ENCODE measurements around the gene NDUFA9. TPM values are rescaled to one million over a fixed set of nuclear protein-coding genes. Genes with fewer than 3 reads are reported as not detected.

Gene NDUFA9
- total RNA-seq, 2 donors from 2014 or later: 184 to 225 TPM

DNA sequence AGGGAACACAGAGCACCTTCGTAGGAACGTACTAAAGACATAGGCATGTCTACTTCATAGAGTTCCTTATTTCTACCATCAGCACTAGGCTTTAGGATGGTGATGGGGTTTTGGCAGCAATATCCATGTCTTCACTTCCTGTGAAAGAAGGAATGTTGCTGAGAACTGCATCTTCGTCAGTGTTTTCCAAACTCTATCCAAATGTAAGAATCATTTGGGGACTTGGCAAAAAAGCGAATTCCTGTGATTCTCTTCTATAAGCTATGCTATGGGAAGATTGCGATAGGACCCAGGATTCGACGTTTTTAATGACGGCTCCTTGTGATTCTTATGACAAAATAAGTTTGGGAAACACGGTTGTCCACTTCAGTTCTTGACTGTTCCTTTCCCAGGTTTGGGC, 39.8 kb upstream of the NDUFA9 start:
- no peak for DNase-seq
- Histone ChIP-seq H3K36me3 (peaks cover 10% of the 10 kb centered on the region), H3K9ac (ENCODE audit: low read depth in 2 of 2, low read length in 2 of 2) (no peak overlapping the region), H3K9me3 (no peaks in the 10 kb centered on the region), H3K4me3 (no peak overlapping the region), H3K27me3 (no peaks in the 10 kb centered on the region), H3K27ac (no peak overlapping the region), H3K4me1 (no peaks in the 10 kb centered on the region)
- no peak for TF ChIP-seq CTCF (IDR thresholded peaks at IDR 0.05)
- intact Hi-C loops (cut with DNase I): no loop called here

DNA sequence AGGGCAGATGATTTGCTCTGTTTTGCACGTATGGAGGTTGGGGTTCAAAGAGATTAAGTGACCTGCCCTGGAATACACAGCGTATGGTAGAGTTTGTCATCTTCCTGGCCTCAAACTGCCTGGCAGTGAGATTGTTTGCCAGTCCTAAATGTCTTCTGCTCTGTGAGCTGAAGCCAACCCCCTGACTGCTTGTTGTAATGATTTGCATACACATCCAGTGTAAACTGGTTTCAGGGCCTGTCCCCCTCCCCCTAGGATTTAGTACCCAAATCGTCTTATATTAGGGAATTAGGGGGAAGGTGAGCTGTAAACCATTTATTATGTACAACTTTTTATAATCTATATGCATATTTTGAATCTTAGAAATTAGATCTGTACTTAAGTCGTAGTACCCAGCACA, 38.4 kb upstream of the NDUFA9 start:
- intact Hi-C loops (cut with DNase I): no loop called here
- H3K9ac ChIP-seq (ENCODE audit: low read depth in 2 of 2, low read length in 2 of 2): no peak overlapping the region
- no peak overlapping the region for H3K4me3 ChIP-seq
- no peaks in the 10 kb centered on the region for H3K27me3 ChIP-seq
- DNase-seq: no peak
- no peaks in the 10 kb centered on the region for H3K4me1 ChIP-seq
- no peak overlapping the region for H3K27ac ChIP-seq
- TF ChIP-seq CTCF (IDR thresholded peaks at IDR 0.05): no peak
- peaks cover 10% of the 10 kb centered on the region for H3K36me3 ChIP-seq
- H3K9me3 ChIP-seq: no peaks in the 10 kb centered on the region

GRCh38 chr12:4615667-4616066, 33.2 kb upstream of the NDUFA9 start:
- no peak for TF ChIP-seq CTCF (IDR thresholded peaks at IDR 0.05)
- no peak overlapping the region for H3K4me3 ChIP-seq
- H3K9ac ChIP-seq (ENCODE audit: low read depth in 2 of 2, low read length in 2 of 2): no peak overlapping the region
- no peaks in the 10 kb centered on the region for H3K4me1 ChIP-seq
- H3K36me3 ChIP-seq: peaks cover 10% of the 10 kb centered on the region
- H3K27me3 ChIP-seq: no peaks in the 10 kb centered on the region
- no peaks in the 10 kb centered on the region for H3K9me3 ChIP-seq
- no peak for DNase-seq
- intact Hi-C loops (cut with DNase I): no loop called here
- no peak overlapping the region for H3K27ac ChIP-seq

- H3K27ac ChIP-seq: no peak overlapping the region
- no peak overlapping the region for H3K4me3 ChIP-seq
- no peak overlapping the region for H3K9ac ChIP-seq (ENCODE audit: low read depth in 2 of 2, low read length in 2 of 2)
- no peaks in the 10 kb centered on the region for H3K4me1 ChIP-seq
- H3K36me3 ChIP-seq: no peaks in the 10 kb centered on the region
- intact Hi-C loops (cut with DNase I): no loop called here
- TF ChIP-seq CTCF (IDR thresholded peaks at IDR 0.05): no peak
- no peak for DNase-seq
- H3K9me3 ChIP-seq: no peaks in the 10 kb centered on the region
- no peaks in the 10 kb centered on the region for H3K27me3 ChIP-seq
Measured at GRCh38 chr12:4621511-4621910, 27.4 kb upstream of the NDUFA9 start.

DNA sequence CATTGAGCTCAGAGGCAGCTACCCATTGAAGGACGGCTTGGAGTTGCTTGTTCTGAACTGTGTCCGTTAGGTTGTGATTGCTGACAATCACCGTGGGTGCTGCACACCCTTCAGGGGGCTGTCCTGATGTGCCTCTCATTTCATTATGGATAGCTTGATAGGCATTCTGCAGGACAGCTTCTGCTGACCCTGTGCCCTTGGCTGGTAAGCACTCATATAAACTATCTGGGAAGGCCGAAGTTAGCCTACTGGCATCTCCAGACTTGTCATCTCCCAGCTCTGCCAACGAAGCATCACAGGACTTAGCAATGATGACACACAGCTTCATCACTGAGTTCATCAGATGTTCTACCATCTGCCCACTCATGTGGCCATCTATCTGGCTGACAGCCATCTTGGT, 22.4 kb upstream of the NDUFA9 start:
- H3K9me3 ChIP-seq: no peaks in the 10 kb centered on the region
- no peak for TF ChIP-seq CTCF (IDR thresholded peaks at IDR 0.05)
- no peaks in the 10 kb centered on the region for H3K36me3 ChIP-seq
- no peak for DNase-seq
- no peaks in the 10 kb centered on the region for H3K4me1 ChIP-seq
- no peak overlapping the region for H3K27ac ChIP-seq
- H3K9ac ChIP-seq (ENCODE audit: low read depth in 2 of 2, low read length in 2 of 2): no peak overlapping the region
- intact Hi-C loops (cut with DNase I): no loop called here
- no peak overlapping the region for H3K4me3 ChIP-seq
- H3K27me3 ChIP-seq: no peaks in the 10 kb centered on the region

GRCh38 chr12:4628406-4628805, 20.5 kb upstream of the NDUFA9 start:
- H3K4me3 ChIP-seq: no peak overlapping the region
- DNase-seq: no peak
- H3K36me3 ChIP-seq: no peaks in the 10 kb centered on the region
- H3K27ac ChIP-seq: no peak overlapping the region
- no peak for TF ChIP-seq CTCF (IDR thresholded peaks at IDR 0.05)
- intact Hi-C loops (cut with DNase I): no loop called here
- no peaks in the 10 kb centered on the region for H3K4me1 ChIP-seq
- no peaks in the 10 kb centered on the region for H3K27me3 ChIP-seq
- H3K9ac ChIP-seq (ENCODE audit: low read depth in 2 of 2, low read length in 2 of 2): no peak overlapping the region
- H3K9me3 ChIP-seq: no peaks in the 10 kb centered on the region

Data from colonic mucosa (tissue), 4 donors.